Loucy (cell line): Measurements from ENCODE around the gene WDR31.

Experiments
- CTCF ChIP-seq: fragments of 200-600 bp; sonication (generic); conservative IDR thresholded peaks from 2 replicates; pipeline ENCODE4 v1.5.1; 2014; ENCODE audit warnings: mild to moderate bottlenecking, antibody characterized with exemption, low read length
- EZH2phosphoT487 ChIP-seq: fragments of 200-600 bp; IDR thresholded peaks from 2 replicates; pipeline ENCODE4 v1.6.1; 2018; ENCODE audit warnings: antibody characterized with exemption, mild to moderate bottlenecking, moderate library complexity, borderline replicate concordance

GRCh38 chr9:113322671-113323070 lies 17.4 kb downstream of the WDR31 start:
- TF ChIP-seq CTCF (no peak), EZH2phosphoT487 (no peak)
